ENCODE results near the gene METTL26.

Gene METTL26

GRCh38 chr16:657487-657886 is 21.4 kb upstream of the METTL26 start:
- TF ChIP-seq CTCF (IDR thresholded peaks at IDR 0.05; ENCODE audit: extremely low read depth, insufficient read depth, missing control alignments), result no peak
- no peak for DNase-seq (ENCODE audit: low spot score)
- in situ Hi-C loops (cut with MboI; ENCODE audit: low pct_unique_long_range_greater_than_20kb, low sequenced_read_pairs, unreplicated experiment), result no loop called here

- no peak for TF ChIP-seq CTCF (IDR thresholded peaks at IDR 0.05; ENCODE audit: extremely low read depth, insufficient read depth, missing control alignments)
- DNase-seq (ENCODE audit: low spot score), result no peak
- in situ Hi-C loops (cut with MboI; ENCODE audit: low pct_unique_long_range_greater_than_20kb, low sequenced_read_pairs, unreplicated experiment), result no loop called here
Observed at GRCh38 chr16:654034-654433, 17.9 kb upstream of the METTL26 start.

GRCh38 chr16:652454-653305 is 16.6 kb upstream of the METTL26 start:
- TF ChIP-seq CTCF (IDR thresholded peaks at IDR 0.05; ENCODE audit: extremely low read depth, insufficient read depth, missing control alignments), result no peak
- in situ Hi-C loops (cut with MboI; ENCODE audit: low pct_unique_long_range_greater_than_20kb, low sequenced_read_pairs, unreplicated experiment), result no loop called here
- no peak for DNase-seq (ENCODE audit: low spot score)

GRCh38 chr16:651844-652243 is 15.7 kb upstream of the METTL26 start:
- in situ Hi-C loops (cut with MboI; ENCODE audit: low pct_unique_long_range_greater_than_20kb, low sequenced_read_pairs, unreplicated experiment), result no loop called here
- no peak for TF ChIP-seq CTCF (IDR thresholded peaks at IDR 0.05; ENCODE audit: extremely low read depth, insufficient read depth, missing control alignments)
- no peak for DNase-seq (ENCODE audit: low spot score)

- TF ChIP-seq CTCF (IDR thresholded peaks at IDR 0.05; ENCODE audit: extremely low read depth, insufficient read depth, missing control alignments), result no peak
- in situ Hi-C loops (cut with MboI; ENCODE audit: low pct_unique_long_range_greater_than_20kb, low sequenced_read_pairs, unreplicated experiment), result no loop called here
- DNase-seq (ENCODE audit: low spot score), result no peak
Observed at GRCh38 chr16:649631-650030, 13.5 kb upstream of the METTL26 start.

GRCh38 chr16:648781-649589 is 12.9 kb upstream of the METTL26 start, which contains the start of gene WDR90:
Gene WDR90, plus strand, starts transcription at chr16:649365. Its CDS starts 52 bp downstream, at chr16:649417.
- DNase-seq (ENCODE audit: low spot score), result peak; percentile 99
- in situ Hi-C loops (cut with MboI; ENCODE audit: low pct_unique_long_range_greater_than_20kb, low sequenced_read_pairs, unreplicated experiment), result no loop called here
- no peak for TF ChIP-seq CTCF (IDR thresholded peaks at IDR 0.05; ENCODE audit: extremely low read depth, insufficient read depth, missing control alignments)
